ENCODE results near the gene FREM2. TPM values are rescaled to one million over a fixed set of nuclear protein-coding genes. Genes with fewer than 3 reads are reported as not detected.

The FREM2 gene
- polyA plus RNA-seq, 2 of the 4 experiments (the other 2 are of a cell fraction): not detected

GRCh38 chr13:38680912-38681311 lies 6.0 kb upstream of the FREM2 start (continued):
- no peak for TF ChIP-seq POLR2AphosphoS2 (conservative IDR thresholded peaks at IDR 0.05; ENCODE audit: low read length)

DNA sequence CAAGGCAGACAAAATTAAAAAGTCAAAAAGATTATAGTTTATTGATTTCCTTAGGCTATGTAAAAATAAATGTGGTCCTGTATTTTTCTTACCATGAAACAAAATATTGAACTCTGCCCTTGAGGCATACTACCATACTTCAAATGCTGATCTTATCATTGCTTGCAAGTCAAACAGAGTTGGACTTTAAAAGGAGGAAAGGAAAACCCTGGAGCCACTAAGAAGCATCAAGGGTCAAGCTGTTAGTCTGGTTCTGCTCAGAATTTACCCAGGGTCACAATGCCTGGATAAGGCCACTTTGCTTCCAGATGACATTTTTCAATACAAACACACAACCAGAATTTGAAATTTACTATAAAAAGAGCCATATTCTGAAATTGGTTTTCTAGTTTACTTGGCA lies 2.2 kb upstream of the FREM2 start:
- no peak for FAIRE-seq
- POLR2A ChIA-PET: no interaction called here
- CTCF ChIA-PET: no interaction called here

DNA sequence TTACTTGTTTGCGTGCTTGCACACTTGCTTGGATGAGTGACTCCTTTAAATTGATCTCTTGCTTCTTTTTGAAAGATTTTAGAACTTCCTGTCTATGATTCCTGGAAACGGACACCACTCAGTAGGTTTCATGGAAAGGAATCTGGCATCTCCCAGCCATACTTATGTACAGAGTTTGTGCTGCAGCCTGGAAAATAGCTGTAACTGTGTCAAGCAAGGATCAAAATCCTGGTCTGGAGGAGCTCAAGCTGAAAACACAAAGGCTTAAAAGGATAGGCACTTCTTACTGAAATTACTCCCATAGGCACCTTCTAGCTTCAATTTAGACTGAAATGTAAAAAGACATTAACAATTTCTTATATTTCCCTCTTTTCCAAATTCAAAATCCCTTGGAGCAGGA lies 1.4 kb upstream of the FREM2 start:
- no peak for TF ChIP-seq PHF8 (IDR thresholded peaks at IDR 0.05; ENCODE audit: borderline replicate concordance, low read depth)
- no peak for TF ChIP-seq SREBF2 (IDR thresholded peaks at IDR 0.05)
- TF ChIP-seq, protein P1, sequence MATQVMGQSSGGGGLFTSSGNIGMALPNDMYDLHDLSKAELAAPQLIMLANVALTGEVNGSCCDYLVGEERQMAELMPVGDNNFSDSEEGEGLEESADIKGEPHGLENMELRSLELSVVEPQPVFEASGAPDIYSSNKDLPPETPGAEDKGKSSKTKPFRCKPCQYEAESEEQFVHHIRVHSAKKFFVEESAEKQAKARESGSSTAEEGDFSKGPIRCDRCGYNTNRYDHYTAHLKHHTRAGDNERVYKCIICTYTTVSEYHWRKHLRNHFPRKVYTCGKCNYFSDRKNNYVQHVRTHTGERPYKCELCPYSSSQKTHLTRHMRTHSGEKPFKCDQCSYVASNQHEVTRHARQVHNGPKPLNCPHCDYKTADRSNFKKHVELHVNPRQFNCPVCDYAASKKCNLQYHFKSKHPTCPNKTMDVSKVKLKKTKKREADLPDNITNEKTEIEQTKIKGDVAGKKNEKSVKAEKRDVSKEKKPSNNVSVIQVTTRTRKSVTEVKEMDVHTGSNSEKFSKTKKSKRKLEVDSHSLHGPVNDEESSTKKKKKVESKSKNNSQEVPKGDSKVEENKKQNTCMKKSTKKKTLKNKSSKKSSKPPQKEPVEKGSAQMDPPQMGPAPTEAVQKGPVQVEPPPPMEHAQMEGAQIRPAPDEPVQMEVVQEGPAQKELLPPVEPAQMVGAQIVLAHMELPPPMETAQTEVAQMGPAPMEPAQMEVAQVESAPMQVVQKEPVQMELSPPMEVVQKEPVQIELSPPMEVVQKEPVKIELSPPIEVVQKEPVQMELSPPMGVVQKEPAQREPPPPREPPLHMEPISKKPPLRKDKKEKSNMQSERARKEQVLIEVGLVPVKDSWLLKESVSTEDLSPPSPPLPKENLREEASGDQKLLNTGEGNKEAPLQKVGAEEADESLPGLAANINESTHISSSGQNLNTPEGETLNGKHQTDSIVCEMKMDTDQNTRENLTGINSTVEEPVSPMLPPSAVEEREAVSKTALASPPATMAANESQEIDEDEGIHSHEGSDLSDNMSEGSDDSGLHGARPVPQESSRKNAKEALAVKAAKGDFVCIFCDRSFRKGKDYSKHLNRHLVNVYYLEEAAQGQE (IDR thresholded peaks at IDR 0.05): no peak
- no peak for TF ChIP-seq NPAS2 (CRISPR knock-in tag; IDR thresholded peaks at IDR 0.05; ENCODE audit: borderline replicate concordance)
- TF ChIP-seq E2F6 (IDR thresholded peaks at IDR 0.05; ENCODE audit: borderline replicate concordance, low read depth): no peak
- TF ChIP-seq RCOR1 (IDR thresholded peaks at IDR 0.05; ENCODE audit: low read depth, low read length): no peak
- no peak for TF ChIP-seq MAX (IDR thresholded peaks at IDR 0.05)
- no peak for TF ChIP-seq POLR2A (IDR thresholded peaks at IDR 0.05; ENCODE audit: low read length)
- no peak for TF ChIP-seq TP53 (CRISPR knock-in tag; IDR thresholded peaks at IDR 0.05)
- TF ChIP-seq, protein P2, sequence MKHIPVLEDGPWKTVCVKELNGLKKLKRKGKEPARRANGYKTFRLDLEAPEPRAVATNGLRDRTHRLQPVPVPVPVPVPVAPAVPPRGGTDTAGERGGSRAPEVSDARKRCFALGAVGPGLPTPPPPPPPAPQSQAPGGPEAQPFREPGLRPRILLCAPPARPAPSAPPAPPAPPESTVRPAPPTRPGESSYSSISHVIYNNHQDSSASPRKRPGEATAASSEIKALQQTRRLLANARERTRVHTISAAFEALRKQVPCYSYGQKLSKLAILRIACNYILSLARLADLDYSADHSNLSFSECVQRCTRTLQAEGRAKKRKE (CRISPR knock-in tag; IDR thresholded peaks at IDR 0.05; ENCODE audit: low read depth): no peak
- TF ChIP-seq MAFK (IDR thresholded peaks at IDR 0.05; ENCODE audit: partially characterized antibody): no peak
- no peak for TF ChIP-seq JUNB (IDR thresholded peaks at IDR 0.05)
- TF ChIP-seq ESRRA (IDR thresholded peaks at IDR 0.05; ENCODE audit: borderline replicate concordance, low read length): no peak
- no peak for TF ChIP-seq NFE2L2 (conservative IDR thresholded peaks at IDR 0.05; ENCODE audit: low read length)
- TF ChIP-seq, protein P3, sequence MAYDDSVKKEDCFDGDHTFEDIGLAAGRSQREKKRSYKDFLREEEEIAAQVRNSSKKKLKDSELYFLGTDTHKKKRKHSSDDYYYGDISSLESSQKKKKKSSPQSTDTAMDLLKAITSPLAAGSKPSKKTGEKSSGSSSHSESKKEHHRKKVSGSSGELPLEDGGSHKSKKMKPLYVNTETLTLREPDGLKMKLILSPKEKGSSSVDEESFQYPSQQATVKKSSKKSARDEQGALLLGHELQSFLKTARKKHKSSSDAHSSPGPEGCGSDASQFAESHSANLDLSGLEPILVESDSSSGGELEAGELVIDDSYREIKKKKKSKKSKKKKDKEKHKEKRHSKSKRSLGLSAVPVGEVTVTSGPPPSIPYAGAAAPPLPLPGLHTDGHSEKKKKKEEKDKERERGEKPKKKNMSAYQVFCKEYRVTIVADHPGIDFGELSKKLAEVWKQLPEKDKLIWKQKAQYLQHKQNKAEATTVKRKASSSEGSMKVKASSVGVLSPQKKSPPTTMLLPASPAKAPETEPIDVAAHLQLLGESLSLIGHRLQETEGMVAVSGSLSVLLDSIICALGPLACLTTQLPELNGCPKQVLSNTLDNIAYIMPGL (CRISPR knock-in tag; IDR thresholded peaks at IDR 0.05; ENCODE audit: borderline replicate concordance): no peak
- no peak for TF ChIP-seq RFX5 (IDR thresholded peaks at IDR 0.05)
- no peak for TF ChIP-seq CBX2 (IDR thresholded peaks at IDR 0.05; ENCODE audit: borderline replicate concordance, low read depth)
- no peak for TF ChIP-seq EHMT2 (IDR thresholded peaks at IDR 0.05; ENCODE audit: low read depth)
- no peak for TF ChIP-seq HOXA7 (CRISPR knock-in tag; IDR thresholded peaks at IDR 0.05)
- no peak overlapping the region for H3K4me2 ChIP-seq
- H3K4me1 ChIP-seq: no peaks in the 10 kb centered on the region
- H3K4me3 ChIP-seq: no peak overlapping the region
- ATAC-seq (no peak), FAIRE-seq (no peak), DNase-seq (ENCODE audit: low read depth in 1 of 2, low spot score in 1 of 2) (no peak)
- H3K9me3 ChIP-seq: no peaks in the 10 kb centered on the region
- WGBS (ENCODE audit: missing lambda C conversion rate): 3% methylated on average over 2 of the region's 2 CpGs
- CTCF ChIA-PET: no interaction called here
- POLR2A ChIA-PET: no interaction called here
- no peak overlapping the region for H3K27ac ChIP-seq

More for the DNA sequence above, 2.2 kb upstream of the FREM2 start:
- H3K4me1 ChIP-seq: no peaks in the 10 kb centered on the region
- no peaks in the 10 kb centered on the region for H3K9me3 ChIP-seq
- DNase-seq (ENCODE audit: low read depth in 1 of 2, low spot score in 1 of 2): no peak
- ATAC-seq: no peak
- no peak overlapping the region for H3K4me3 ChIP-seq
- H3K27ac ChIP-seq: no peak overlapping the region
- H3K4me2 ChIP-seq: no peak overlapping the region
- TF ChIP-seq CBX2 (IDR thresholded peaks at IDR 0.05; ENCODE audit: borderline replicate concordance, low read depth) (no peak), HEYL (CRISPR knock-in tag; IDR thresholded peaks at IDR 0.05) (no peak), POLR2A (IDR thresholded peaks at IDR 0.05; ENCODE audit: low read length) (no peak), SREBF2 (IDR thresholded peaks at IDR 0.05) (no peak), ZC3H11A (IDR thresholded peaks at IDR 0.05) (no peak), RARB (CRISPR knock-in tag; IDR thresholded peaks at IDR 0.05) (no peak), HOXA7 (CRISPR knock-in tag; IDR thresholded peaks at IDR 0.05) (no peak), HDAC2 (IDR thresholded peaks at IDR 0.05) (no peak), NR3C1 (IDR thresholded peaks at IDR 0.05) (no peak), BHLHE40 (IDR thresholded peaks at IDR 0.05; ENCODE audit: low read depth, low read length) (no peak), ZNF302 (CRISPR knock-in tag; IDR thresholded peaks at IDR 0.05) (no peak), CBX8 (IDR thresholded peaks at IDR 0.05) (no peak), MAFK (IDR thresholded peaks at IDR 0.05; ENCODE audit: partially characterized antibody) (no peak), ESRRA (IDR thresholded peaks at IDR 0.05; ENCODE audit: borderline replicate concordance, low read length) (no peak), EHMT2 (IDR thresholded peaks at IDR 0.05; ENCODE audit: low read depth) (no peak), POLR2AphosphoS2 (conservative IDR thresholded peaks at IDR 0.05; ENCODE audit: low read length) (no peak), TP53 (CRISPR knock-in tag; IDR thresholded peaks at IDR 0.05) (no peak), KDM1A (IDR thresholded peaks at IDR 0.05; ENCODE audit: low read depth) (no peak)
- TF ChIP-seq, protein P4, sequence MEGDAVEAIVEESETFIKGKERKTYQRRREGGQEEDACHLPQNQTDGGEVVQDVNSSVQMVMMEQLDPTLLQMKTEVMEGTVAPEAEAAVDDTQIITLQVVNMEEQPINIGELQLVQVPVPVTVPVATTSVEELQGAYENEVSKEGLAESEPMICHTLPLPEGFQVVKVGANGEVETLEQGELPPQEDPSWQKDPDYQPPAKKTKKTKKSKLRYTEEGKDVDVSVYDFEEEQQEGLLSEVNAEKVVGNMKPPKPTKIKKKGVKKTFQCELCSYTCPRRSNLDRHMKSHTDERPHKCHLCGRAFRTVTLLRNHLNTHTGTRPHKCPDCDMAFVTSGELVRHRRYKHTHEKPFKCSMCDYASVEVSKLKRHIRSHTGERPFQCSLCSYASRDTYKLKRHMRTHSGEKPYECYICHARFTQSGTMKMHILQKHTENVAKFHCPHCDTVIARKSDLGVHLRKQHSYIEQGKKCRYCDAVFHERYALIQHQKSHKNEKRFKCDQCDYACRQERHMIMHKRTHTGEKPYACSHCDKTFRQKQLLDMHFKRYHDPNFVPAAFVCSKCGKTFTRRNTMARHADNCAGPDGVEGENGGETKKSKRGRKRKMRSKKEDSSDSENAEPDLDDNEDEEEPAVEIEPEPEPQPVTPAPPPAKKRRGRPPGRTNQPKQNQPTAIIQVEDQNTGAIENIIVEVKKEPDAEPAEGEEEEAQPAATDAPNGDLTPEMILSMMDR (IDR thresholded peaks at IDR 0.05): no peak
